Activated T-helper 1 cell treated with anti-CD3 and anti-CD28 coated beads, Interleukin-12 subunit alpha, Interleukin-12 subunit beta, Interleukin-2, Interleukin-4 antibody, amounts not matched to agents 30 ng/mL and 10 ng/mL and 1 ng/mL, durations not matched to agents 14 hours and 24 hours and 36 hours (primary cell): Measurements from ENCODE around the gene CCHCR1. TPM values are rescaled to one million over a fixed set of nuclear protein-coding genes. Genes with fewer than 3 reads are reported as not detected.
"Not testable (repeated sequence)": the region's sequence is repeated elsewhere in the genome, so short reads cannot be mapped to it uniquely, and the experiment has no call there.

Experiments
- DNase-seq: peaks from one replicate; pipeline ENCODE4 v3.0.0; 2021; ENCODE audit warnings: low spot score
- H3K27ac Mint-ChIP-seq: one replicate; pipeline ENCODE4 v1.8.0; 2021; ENCODE audit warnings: mild to moderate bottlenecking, mixed read lengths
- H3K27me3 Mint-ChIP-seq: one replicate; pipeline ENCODE4 v1.8.0; 2022; ENCODE audit warnings: mild to moderate bottlenecking, moderate library complexity, mixed read lengths; ENCODE audit not compliant: insufficient read depth
- H3K36me3 Mint-ChIP-seq: one replicate; pipeline ENCODE4 v1.8.0; 2021; ENCODE audit warnings: low read depth, mixed read lengths
- H3K4me1 Mint-ChIP-seq: one replicate; pipeline ENCODE4 v1.8.0; 2021; ENCODE audit warnings: low read depth, mixed read lengths
- H3K4me3 Mint-ChIP-seq: one replicate; pipeline ENCODE4 v1.8.0; 2021; ENCODE audit warnings: mild to moderate bottlenecking, moderate library complexity, mixed read lengths
- H3K9me3 Mint-ChIP-seq: one replicate; pipeline ENCODE4 v1.8.0; 2021; ENCODE audit warnings: mixed read lengths
- intact Hi-C: fragments of 100-400 bp; cut with micrococcal nuclease; formaldehyde crosslinking; loops from one replicate; pipeline ENCODE4 v1.15.1; 2024
- total RNA-seq: library from RNA; stranded (reverse); gene quantifications from 2 replicates; pipeline ENCODE4 v1.2.3, GENCODE V29; 2022

CCHCR1 gene
- total RNA-seq, 1 donor from 2014 or later, result 50.9 TPM

DNA sequence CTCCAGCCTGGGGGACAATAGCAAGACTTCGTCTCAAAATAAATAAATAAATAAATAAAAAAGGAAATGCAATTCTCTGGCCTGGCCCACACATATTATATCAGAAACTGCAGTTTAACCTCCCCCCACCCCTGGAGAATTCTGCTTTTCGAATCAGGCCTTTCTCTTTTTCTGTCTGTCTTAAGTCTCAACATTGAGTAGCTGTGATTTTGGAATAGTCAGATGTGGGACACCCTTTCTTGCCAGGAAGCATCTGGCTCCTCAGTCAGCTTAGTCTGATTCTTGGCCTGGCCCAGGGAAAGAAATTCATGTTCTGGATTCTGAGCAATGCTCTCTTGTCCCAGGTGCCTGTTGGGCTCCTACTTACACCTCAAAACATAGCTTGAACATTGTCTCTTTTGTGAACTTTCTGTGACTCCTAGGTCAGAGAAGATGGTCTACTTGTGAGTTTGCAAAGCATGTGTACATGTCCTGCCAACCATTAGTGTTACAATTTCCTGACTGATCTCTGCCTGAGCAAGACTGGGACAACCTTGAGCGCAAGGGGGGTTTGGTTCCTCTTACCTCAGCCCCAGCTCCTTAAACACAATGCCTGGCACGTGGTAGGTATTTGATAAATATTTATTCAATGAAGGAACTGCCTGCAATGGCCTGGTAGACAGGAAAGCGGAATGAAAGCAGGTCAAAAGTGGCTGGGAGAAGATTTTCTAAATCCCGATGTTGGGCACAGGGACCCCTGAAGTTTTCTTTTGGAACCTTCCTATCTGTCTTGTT lies 36.6 kb upstream of the CCHCR1 start:
- no peak overlapping the region for H3K4me3 Mint-ChIP-seq

DNA sequence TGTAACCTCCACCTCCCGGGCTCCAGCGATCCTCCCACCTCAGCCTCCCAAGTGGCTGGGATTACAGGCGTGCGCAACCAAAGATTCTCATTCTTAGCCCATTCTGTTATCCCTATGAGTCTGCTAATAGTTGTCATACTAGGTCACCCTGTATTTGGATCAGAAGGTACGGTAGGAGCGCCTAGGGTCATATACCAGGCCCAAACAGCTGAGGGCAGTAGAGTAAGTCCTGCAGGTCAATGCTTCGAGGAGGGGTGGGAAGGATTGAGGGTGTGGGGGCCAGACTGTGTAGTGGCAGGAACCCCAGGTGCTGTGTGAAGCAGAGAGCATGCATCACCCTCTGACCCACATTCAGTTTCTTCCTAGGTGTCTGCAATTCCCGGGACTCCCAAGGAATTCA lies 35.6 kb upstream of the CCHCR1 start:
- Mint-ChIP-seq H3K9me3 (no peaks in the 10 kb centered on the region), H3K4me1 (peaks cover 24% of the 10 kb centered on the region), H3K36me3 (peaks cover 4% of the 10 kb centered on the region), H3K4me3 (no peak overlapping the region), H3K27me3 (no peaks in the 10 kb centered on the region), H3K27ac (no peak overlapping the region)
- intact Hi-C loops, result loop anchor here (10.0 kb wide), 1 partner anchor 478 kb away; the partner anchor contains the start of gene MDC1
- DNase-seq, result no peak

More for the DNA sequence above, 36.6 kb upstream of the CCHCR1 start:
- peaks cover 3% of the 10 kb centered on the region for H3K9me3 Mint-ChIP-seq
- no peaks in the 10 kb centered on the region for H3K27me3 Mint-ChIP-seq
- no peak for DNase-seq
- intact Hi-C loops, result loop anchor here (10.0 kb wide), 1 partner anchor 479 kb away; the partner anchor contains the start of gene MDC1
- H3K4me1 Mint-ChIP-seq, result peaks cover 31% of the 10 kb centered on the region
- H3K27ac Mint-ChIP-seq, result no peak overlapping the region
- peaks cover 6% of the 10 kb centered on the region for H3K36me3 Mint-ChIP-seq

DNA sequence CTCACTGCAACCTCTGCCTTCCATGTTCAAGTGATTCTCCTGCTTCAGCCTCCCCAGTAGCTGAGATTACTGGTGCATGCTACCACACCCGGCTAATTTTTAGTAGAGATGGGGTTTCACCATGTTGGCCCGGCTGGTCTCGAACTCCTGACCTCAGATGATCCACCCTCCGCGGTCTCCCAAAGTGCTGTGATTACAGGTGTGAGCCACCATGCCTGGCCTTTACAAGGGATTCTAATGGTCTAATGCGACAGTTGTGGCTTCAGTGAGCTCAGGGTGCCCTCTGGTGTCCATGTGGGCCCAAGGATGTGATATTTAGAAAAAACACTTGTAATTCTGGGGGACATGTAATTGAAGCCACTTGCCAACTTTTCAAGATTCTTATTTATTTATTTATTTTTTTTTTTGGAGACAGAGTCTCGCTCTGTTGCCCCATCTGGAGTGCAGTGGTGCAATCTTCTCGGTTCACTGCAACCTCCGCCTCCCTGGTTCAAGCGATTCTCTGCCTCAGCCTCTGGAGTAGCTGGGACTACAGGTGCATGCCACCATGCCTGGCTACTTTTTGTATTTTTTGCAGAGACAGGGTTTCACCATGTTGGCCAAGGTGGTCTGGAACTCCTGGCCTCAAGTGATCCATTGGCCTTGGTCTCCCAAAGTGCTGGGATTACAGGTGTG lies 35.0 kb upstream of the CCHCR1 start:
- H3K4me1 Mint-ChIP-seq, result peaks cover 18% of the 10 kb centered on the region
- H3K9me3 Mint-ChIP-seq, H3K4me3 Mint-ChIP-seq, H3K36me3 Mint-ChIP-seq, H3K27me3 Mint-ChIP-seq, H3K27ac Mint-ChIP-seq: not testable (repeated sequence)
- intact Hi-C loops, result loop anchor here (1.0 to 10.0 kb wide), 2 partner anchors 55 to 478 kb away; partner anchors contain the start of gene MDC1
- peak; percentile 41 for DNase-seq

DNA sequence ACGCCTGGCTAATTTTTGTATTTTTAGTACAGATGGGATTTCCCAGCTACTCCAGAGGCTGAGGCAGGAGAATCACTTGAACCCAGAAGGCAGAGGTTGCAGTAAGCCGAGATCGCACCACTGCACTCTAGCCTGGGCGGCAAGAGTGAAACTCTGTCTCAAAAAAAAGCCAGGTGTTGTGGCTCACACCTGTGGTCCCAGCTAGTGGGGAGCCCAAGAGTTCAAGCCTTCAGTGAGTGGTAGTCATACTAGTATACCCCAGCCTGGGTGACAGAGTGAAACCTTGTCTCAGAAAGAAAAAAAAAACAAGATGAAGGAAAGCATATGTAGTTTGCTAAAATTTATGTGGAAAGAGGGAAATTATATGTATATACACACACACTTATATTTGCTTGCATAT lies 32.9 kb upstream of the CCHCR1 start:
- intact Hi-C loops, result loop anchor here (10.0 kb wide), 1 partner anchor 476 kb away; the partner anchor contains the start of gene MDC1
- DNase-seq, result no peak
- Mint-ChIP-seq H3K27me3 (no peaks in the 10 kb centered on the region), H3K9me3 (no peaks in the 10 kb centered on the region), H3K4me1 (peaks cover 16% of the 10 kb centered on the region), H3K4me3 (no peak overlapping the region), H3K36me3 (no peaks in the 10 kb centered on the region), H3K27ac (no peak overlapping the region)

DNA sequence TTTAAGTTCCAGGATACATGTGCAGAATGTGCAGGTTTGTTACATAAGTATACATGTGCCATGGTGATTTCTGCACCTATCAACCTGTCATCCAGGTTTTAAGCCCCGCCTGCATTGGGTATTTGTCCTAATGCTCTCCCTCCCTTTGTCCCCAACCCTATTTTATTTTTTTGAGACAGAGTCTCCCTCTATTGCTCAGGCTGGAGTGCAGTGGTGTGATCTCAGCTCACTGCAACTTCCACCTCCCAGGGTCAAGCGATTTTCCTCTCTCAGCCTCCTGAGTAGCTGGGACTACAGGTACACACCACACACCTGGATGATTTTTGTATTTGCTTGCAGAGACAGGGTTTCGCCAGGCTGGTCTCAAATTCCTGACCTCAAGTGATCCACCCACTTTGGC lies 31.6 kb upstream of the CCHCR1 start:
- H3K9me3 Mint-ChIP-seq, H3K4me3 Mint-ChIP-seq, intact Hi-C loops, DNase-seq, H3K36me3 Mint-ChIP-seq, H3K27ac Mint-ChIP-seq, H3K27me3 Mint-ChIP-seq: not testable (repeated sequence)
- H3K4me1 Mint-ChIP-seq, result peaks cover 14% of the 10 kb centered on the region

DNA sequence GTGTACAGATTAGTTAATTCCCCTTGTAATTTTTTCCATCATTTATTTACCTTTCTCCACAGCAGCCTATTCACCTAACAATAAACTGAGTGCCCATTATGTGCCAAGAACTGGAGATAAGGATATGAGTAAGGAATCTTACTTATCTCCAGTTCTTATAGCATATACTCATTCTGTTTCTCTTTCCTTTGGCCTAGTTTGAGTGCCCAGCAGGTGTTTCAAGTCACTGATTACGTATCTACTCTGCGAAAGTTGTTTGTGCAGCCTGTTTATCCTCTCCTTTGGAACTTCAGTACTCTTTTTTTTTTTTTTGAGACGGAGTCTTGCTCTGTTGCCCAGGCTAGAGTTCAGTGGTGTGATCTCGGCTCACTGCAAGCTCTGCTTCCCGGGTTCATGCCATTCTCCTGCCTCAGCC lies 30.2 kb upstream of the CCHCR1 start:
- H3K27me3 Mint-ChIP-seq, result peaks cover 3% of the 10 kb centered on the region
- H3K36me3 Mint-ChIP-seq, result no peaks in the 10 kb centered on the region
- no peak overlapping the region for H3K27ac Mint-ChIP-seq
- peaks cover 14% of the 10 kb centered on the region for H3K4me1 Mint-ChIP-seq
- H3K4me3 Mint-ChIP-seq, result no peak overlapping the region
- intact Hi-C loops, result no loop called here
- DNase-seq, result no peak
- no peaks in the 10 kb centered on the region for H3K9me3 Mint-ChIP-seq

DNA sequence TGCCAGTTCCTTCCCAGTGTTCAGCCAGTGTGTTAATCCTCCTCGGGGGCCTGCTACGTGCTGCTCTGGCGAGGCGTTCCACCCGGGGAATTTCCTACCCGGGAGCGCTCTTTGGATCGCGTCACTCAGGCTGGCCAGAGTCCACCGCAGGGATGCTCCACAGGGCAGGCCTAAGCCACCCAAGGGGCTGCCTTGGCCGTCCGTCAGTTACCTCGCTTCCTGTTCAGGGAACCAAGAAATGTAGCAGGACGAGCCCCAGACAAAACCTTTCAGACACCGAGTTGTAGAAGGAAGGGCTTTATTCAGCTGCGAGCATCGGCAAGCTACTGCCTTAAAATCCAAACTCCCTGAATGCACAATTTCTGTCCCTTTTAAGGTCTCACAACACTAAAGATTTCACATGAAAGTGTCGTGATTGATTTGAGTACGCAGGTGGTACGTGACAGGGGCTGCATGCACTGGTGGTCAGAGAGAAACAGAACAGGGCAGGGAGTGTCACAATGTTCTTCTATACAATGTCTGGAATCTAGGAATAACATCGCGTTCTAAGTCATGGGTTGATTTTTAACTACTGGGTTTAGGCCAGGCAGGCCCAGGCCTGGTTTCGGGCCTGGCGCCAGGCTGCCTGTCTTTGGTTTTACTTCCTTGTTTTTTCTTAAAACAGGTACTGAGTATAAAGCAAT lies 28.6 kb upstream of the CCHCR1 start:
- DNase-seq, result no peak
- intact Hi-C loops, result no loop called here
- Mint-ChIP-seq H3K4me1 (peaks cover 14% of the 10 kb centered on the region), H3K36me3 (no peaks in the 10 kb centered on the region), H3K4me3 (no peak overlapping the region), H3K27me3 (peaks cover 3% of the 10 kb centered on the region), H3K9me3 (no peaks in the 10 kb centered on the region), H3K27ac (no peak overlapping the region)

DNA sequence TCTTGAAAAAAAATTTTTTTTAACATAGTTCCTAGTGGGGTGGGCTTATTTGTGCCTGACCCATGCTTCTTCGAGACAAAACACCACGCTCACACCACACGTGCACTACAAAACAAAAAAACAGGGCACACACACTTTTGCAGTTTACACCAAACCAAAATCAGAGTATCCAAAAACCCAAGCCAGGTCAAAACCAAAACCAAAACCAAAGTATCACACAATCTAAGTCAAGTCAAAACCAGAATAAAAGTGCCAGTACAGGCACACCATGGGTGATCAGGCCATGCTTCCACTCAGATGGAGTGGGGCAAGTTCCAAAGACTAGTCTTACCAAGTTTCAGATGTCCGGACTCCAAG lies 28.1 kb upstream of the CCHCR1 start:
- DNase-seq, H3K36me3 Mint-ChIP-seq, H3K27ac Mint-ChIP-seq, intact Hi-C loops, H3K4me3 Mint-ChIP-seq, H3K27me3 Mint-ChIP-seq, H3K9me3 Mint-ChIP-seq: not testable (repeated sequence)
- H3K4me1 Mint-ChIP-seq, result peaks cover 14% of the 10 kb centered on the region

DNA sequence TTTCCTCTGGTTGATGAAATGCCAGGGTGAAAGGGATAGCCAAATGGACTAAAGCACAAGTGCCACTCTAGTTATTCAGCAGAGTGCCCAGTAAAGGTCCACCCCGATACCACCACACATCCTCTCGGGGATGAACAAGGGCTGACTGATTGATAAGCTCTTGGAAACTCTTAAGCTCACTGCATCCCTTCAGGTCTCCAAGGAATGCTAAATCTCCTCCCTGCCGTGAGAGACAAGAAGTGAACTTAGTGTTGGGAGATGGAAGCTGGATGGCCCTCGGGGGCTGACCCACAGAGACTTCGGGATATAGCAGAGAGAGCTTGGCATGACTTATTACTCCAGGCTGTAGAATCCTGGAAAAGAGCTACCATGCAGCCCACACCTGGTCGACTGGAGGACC lies 26.3 kb upstream of the CCHCR1 start:
- H3K36me3 Mint-ChIP-seq, H3K27ac Mint-ChIP-seq, intact Hi-C loops, H3K4me3 Mint-ChIP-seq, H3K27me3 Mint-ChIP-seq, DNase-seq, H3K9me3 Mint-ChIP-seq: not testable (repeated sequence)
- H3K4me1 Mint-ChIP-seq, result peaks cover 20% of the 10 kb centered on the region

DNA sequence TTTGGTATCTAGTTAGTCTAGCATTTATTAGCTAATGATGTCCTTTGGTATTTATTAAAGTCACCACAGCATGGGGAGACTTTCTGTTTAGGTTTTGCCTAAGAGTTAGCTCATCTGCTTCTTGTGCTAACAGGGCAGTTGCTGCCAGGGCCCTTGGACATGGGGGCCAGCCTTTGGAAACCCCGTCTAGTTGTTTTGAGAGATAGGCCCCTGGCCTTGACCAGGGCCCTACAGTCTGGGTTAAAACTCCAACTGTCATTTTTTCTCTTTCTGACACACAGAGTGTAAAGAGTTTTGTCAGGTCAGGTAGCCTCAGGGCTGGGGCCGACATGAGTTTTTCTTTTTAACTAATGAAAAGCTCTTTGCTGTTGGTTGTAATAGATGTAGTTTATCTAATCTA lies 25.7 kb upstream of the CCHCR1 start:
- H3K27me3 Mint-ChIP-seq, intact Hi-C loops, H3K4me3 Mint-ChIP-seq, DNase-seq, H3K36me3 Mint-ChIP-seq, H3K9me3 Mint-ChIP-seq, H3K27ac Mint-ChIP-seq: not testable (repeated sequence)
- peaks cover 26% of the 10 kb centered on the region for H3K4me1 Mint-ChIP-seq

DNA sequence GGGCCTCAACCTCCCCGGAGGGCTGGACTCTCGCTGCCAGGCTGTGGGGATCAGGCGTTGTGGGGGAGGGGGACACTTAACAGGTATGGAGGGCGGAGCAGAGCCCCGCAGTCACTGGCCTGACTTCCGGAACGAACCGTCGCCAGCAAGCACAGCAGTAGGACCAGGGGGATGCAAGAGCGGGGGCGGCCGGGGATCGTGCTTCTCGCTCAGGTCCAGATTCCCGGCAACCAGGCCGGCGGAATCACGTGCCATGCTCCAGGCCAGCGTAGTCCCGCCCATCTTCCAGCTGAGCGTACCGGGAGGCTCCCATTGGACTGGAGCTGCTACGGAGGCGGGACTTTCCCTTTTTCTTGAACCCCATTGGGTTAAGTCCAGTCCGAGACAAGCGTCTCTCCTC lies 22.9 kb upstream of the CCHCR1 start:
- Mint-ChIP-seq H3K9me3 (no peaks in the 10 kb centered on the region), H3K4me3 (peak overlapping the region; percentile 64), H3K27ac (no peak overlapping the region), H3K4me1 (peaks cover 16% of the 10 kb centered on the region), H3K36me3 (no peaks in the 10 kb centered on the region), H3K27me3 (peaks cover 3% of the 10 kb centered on the region)
- intact Hi-C loops, result no loop called here
- peak; percentile 27 for DNase-seq

DNA sequence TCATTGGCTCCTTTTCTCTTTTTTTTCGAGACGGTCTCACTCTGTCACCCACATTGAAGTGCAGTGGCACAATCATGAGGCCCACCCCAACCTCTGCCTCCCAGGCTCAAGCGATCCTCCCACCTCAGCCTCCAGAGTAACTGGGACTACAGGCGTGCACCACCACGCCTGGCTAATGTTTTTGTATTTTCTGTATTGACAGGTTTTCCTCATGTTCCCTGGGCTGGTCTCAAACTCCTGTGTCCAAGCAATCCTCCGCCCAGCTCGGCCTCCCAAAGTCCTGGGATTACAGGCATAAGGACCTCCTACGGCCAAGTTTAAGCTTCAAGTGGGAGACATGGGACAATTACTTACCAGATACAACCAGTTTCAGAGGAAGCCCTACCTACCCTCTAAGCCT lies 22.3 kb upstream of the CCHCR1 start:
- no peaks in the 10 kb centered on the region for H3K36me3 Mint-ChIP-seq
- peaks cover 3% of the 10 kb centered on the region for H3K27me3 Mint-ChIP-seq
- peaks cover 13% of the 10 kb centered on the region for H3K4me1 Mint-ChIP-seq
- no peaks in the 10 kb centered on the region for H3K9me3 Mint-ChIP-seq
- no peak overlapping the region for H3K4me3 Mint-ChIP-seq
- DNase-seq, result no peak
- H3K27ac Mint-ChIP-seq, result no peak overlapping the region
- intact Hi-C loops, result no loop called here

DNA sequence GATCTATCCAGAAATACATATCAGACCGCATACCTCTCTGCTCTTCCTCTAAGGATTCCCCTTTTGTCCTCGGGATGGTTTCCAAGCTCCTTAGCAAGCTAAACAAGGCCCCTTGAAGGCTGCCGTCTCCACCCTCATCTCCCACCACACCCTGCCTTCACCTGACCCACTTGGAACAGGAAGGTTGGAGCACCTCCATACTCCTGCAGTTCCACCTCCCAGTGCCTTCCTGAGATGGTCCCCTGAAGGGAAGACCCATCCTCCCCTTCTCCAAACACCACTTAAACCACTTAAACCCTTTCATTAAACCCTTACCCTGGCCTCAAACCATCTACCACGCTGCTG lies 21.4 kb upstream of the CCHCR1 start:
- Mint-ChIP-seq H3K9me3 (no peaks in the 10 kb centered on the region), H3K27ac (peak overlapping the region; percentile 7), H3K4me1 (peaks cover 13% of the 10 kb centered on the region), H3K4me3 (no peak overlapping the region), H3K27me3 (peaks cover 3% of the 10 kb centered on the region), H3K36me3 (no peaks in the 10 kb centered on the region)
- intact Hi-C loops, result no loop called here
- no peak for DNase-seq
